ENCODE data around the gene KIT. TPM values are rescaled to one million over a fixed set of nuclear protein-coding genes. Genes with fewer than 3 reads are reported as not detected.

The KIT gene
- total RNA-seq, 4 donors from 2014 or later: 0.61 to 36.8 (median 4.0) TPM

GRCh38 chr4:54676658-54677057 lies 18.9 kb downstream of the KIT start:
- TF ChIP-seq CTCF (IDR thresholded peaks at IDR 0.05) (no peak), POLR2A (IDR thresholded peaks at IDR 0.05) (no peak)
- 66 to 76% methylated on average over 5 of the region's 5 CpGs for WGBS, 2 donors

GRCh38 chr4:54677416-54677815 lies 19.7 kb downstream of the KIT start:
- no peaks in the 10 kb centered on the region for H3K9me3 ChIP-seq
- no peaks in the 10 kb centered on the region for H3K4me1 ChIP-seq
- no peak overlapping the region for H3K27ac ChIP-seq
- H3K27me3 ChIP-seq: no peaks in the 10 kb centered on the region
- no peak for TF ChIP-seq CTCF (IDR thresholded peaks at IDR 0.05)
- TF ChIP-seq POLR2A (IDR thresholded peaks at IDR 0.05): no peak
- no peak overlapping the region for H3K4me3 ChIP-seq
- DNase-seq: no peak
- no peaks in the 10 kb centered on the region for H3K36me3 ChIP-seq
- WGBS, 2 donors: 81 to 85% methylated on average over 3 of the region's 3 CpGs
- intact Hi-C loops (cut with DNase I): no loop called here

More at GRCh38 chr4:54676658-54677057, 18.9 kb downstream of the KIT start:
- H3K4me3 ChIP-seq: no peak overlapping the region
- H3K36me3 ChIP-seq: no peaks in the 10 kb centered on the region
- no peak overlapping the region for H3K27ac ChIP-seq
- no peaks in the 10 kb centered on the region for H3K4me1 ChIP-seq
- H3K27me3 ChIP-seq: no peaks in the 10 kb centered on the region
- intact Hi-C loops (cut with DNase I): no loop called here
- DNase-seq: no peak
- H3K9me3 ChIP-seq: no peaks in the 10 kb centered on the region

- TF ChIP-seq POLR2A (IDR thresholded peaks at IDR 0.05): no peak
- TF ChIP-seq CTCF (IDR thresholded peaks at IDR 0.05): no peak
- DNase-seq: no peak
- 70 to 81% methylated on average over 7 of the region's 7 CpGs for WGBS, 2 donors
- intact Hi-C loops (cut with DNase I): no loop called here
- Histone ChIP-seq H3K4me1 (no peaks in the 10 kb centered on the region), H3K4me3 (no peak overlapping the region), H3K27me3 (no peaks in the 10 kb centered on the region), H3K27ac (no peak overlapping the region), H3K36me3 (no peaks in the 10 kb centered on the region), H3K9me3 (no peaks in the 10 kb centered on the region)
Measured at GRCh38 chr4:54677853-54678650, 20.3 kb downstream of the KIT start.

- no peaks in the 10 kb centered on the region for H3K27me3 ChIP-seq
- no peak overlapping the region for H3K27ac ChIP-seq
- no peak for TF ChIP-seq POLR2A (IDR thresholded peaks at IDR 0.05)
- TF ChIP-seq CTCF (IDR thresholded peaks at IDR 0.05): no peak
- no peaks in the 10 kb centered on the region for H3K9me3 ChIP-seq
- no peak overlapping the region for H3K4me3 ChIP-seq
- no peaks in the 10 kb centered on the region for H3K4me1 ChIP-seq
- DNase-seq: no peak
- intact Hi-C loops (cut with DNase I): no loop called here
- no peaks in the 10 kb centered on the region for H3K36me3 ChIP-seq
Measured at GRCh38 chr4:54678826-54679225, 21.1 kb downstream of the KIT start.

- Histone ChIP-seq H3K9me3 (no peaks in the 10 kb centered on the region), H3K27ac (no peak overlapping the region), H3K4me1 (no peaks in the 10 kb centered on the region), H3K36me3 (no peaks in the 10 kb centered on the region), H3K4me3 (no peak overlapping the region), H3K27me3 (no peaks in the 10 kb centered on the region)
- 82 to 89% methylated on average over 1 of the region's 1 CpG for WGBS, 2 donors
- DNase-seq: no peak
- no peak for TF ChIP-seq POLR2A (IDR thresholded peaks at IDR 0.05)
- no peak for TF ChIP-seq CTCF (IDR thresholded peaks at IDR 0.05)
- intact Hi-C loops (cut with DNase I): no loop called here
Measured at GRCh38 chr4:54679813-54680212, 22.1 kb downstream of the KIT start.

Data from esophagus squamous epithelium (tissue), 5 donors.